ENCODE measurements around the gene PROSER2.

DNA sequence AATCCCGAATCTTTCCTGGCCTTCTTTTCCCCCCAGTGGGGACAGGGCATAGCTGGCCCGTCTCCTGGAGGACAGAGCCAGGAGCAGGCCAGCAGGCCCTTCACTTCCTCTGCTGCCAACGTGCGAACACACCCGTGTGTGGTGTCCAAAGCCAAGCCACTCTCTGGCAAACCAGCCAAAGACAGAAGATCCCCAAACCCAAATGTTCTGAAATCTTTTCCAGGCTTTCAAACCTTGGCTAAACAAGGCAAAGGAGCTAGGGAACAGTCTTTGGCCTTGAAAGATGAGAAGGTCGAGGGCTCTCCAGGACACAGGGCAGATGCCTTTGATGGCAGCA is 63.0 kb downstream of the PROSER2 start:
- TF ChIP-seq, protein P1, sequence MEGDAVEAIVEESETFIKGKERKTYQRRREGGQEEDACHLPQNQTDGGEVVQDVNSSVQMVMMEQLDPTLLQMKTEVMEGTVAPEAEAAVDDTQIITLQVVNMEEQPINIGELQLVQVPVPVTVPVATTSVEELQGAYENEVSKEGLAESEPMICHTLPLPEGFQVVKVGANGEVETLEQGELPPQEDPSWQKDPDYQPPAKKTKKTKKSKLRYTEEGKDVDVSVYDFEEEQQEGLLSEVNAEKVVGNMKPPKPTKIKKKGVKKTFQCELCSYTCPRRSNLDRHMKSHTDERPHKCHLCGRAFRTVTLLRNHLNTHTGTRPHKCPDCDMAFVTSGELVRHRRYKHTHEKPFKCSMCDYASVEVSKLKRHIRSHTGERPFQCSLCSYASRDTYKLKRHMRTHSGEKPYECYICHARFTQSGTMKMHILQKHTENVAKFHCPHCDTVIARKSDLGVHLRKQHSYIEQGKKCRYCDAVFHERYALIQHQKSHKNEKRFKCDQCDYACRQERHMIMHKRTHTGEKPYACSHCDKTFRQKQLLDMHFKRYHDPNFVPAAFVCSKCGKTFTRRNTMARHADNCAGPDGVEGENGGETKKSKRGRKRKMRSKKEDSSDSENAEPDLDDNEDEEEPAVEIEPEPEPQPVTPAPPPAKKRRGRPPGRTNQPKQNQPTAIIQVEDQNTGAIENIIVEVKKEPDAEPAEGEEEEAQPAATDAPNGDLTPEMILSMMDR (IDR thresholded peaks at IDR 0.05): no peak
- TF ChIP-seq POLR2A (IDR thresholded peaks at IDR 0.05): no peak

Measured in ovary (tissue), 3 donors.